ENCODE measurements around the gene OLFM2. TPM values are rescaled to one million over a fixed set of nuclear protein-coding genes. Genes with fewer than 3 reads are reported as not detected.
A peak's percentile ranks its signal among the peaks of the same experiment; 100 is the strongest.
"Not testable (repeated sequence)": the region's sequence is repeated elsewhere in the genome, so short reads cannot be mapped to it uniquely, and the experiment has no call there.

OLFM2 gene
- total RNA-seq, 1 experiment from 2014 or later = 75.6 TPM

GRCh38 chr19:9923440-9923839 is 12.9 kb downstream of the OLFM2 start:
- no peaks in the 10 kb centered on the region for H3K4me1 ChIP-seq (ENCODE audit: insufficient read depth, low read length)
- no peak overlapping the region for H3K18ac ChIP-seq (ENCODE audit: insufficient read length, low read depth, low read length)
- DNase-seq = no peak
- no peaks in the 10 kb centered on the region for H3K27me3 ChIP-seq (ENCODE audit: insufficient read depth, low read length)
- no peak overlapping the region for H2AFZ ChIP-seq (ENCODE audit: low read length)
- Mint-ChIP-seq H3K4me3 (no peak overlapping the region; a peak in 1 of 5 replicates), H3K27me3 (ENCODE audit: low read depth) (no peaks in the 10 kb centered on the region), H3K27ac (peak overlapping the region in 1 of 3 experiments; percentile 15; a peak in 1 of 7 replicates), H3K36me3 (ENCODE audit: insufficient read depth in 1 of 3, low read depth in 3 of 3) (peaks cover 8 to 29% (median 19%) of the 10 kb centered on the region in 3 experiments; a peak in 6 of 7 replicates), H3K4me1 (no peaks in the 10 kb centered on the region), H3K9me3 (no peaks in the 10 kb centered on the region)
- H3K56ac ChIP-seq (ENCODE audit: insufficient read length, low read depth, low read length) = no peak overlapping the region
- no peak overlapping the region for H2BK15ac ChIP-seq (ENCODE audit: low read depth, low read length)
- no peak overlapping the region for H2BK20ac ChIP-seq (ENCODE audit: low read depth, low read length, poor library complexity, severe bottlenecking)
- H3K23ac ChIP-seq (ENCODE audit: insufficient read length, low read depth, low read length) = no peak overlapping the region
- H4K8ac ChIP-seq (replicated peaks; ENCODE audit: insufficient read length, low read depth, low read length) = no peak overlapping the region
- no peak overlapping the region for H4K5ac ChIP-seq (ENCODE audit: insufficient read length, low read depth, low read length)
- TF ChIP-seq CTCF (conservative IDR thresholded peaks at IDR 0.05) = no peak
- no peak overlapping the region for H4K91ac ChIP-seq (ENCODE audit: insufficient read length, low read depth, low read length)
- peaks cover 3% of the 10 kb centered on the region; the same call in 1 of the 2 replicates for H3K79me2 ChIP-seq (ENCODE audit: insufficient read depth, low read length)
- no peaks in the 10 kb centered on the region for H4K20me1 ChIP-seq (ENCODE audit: control insufficient read depth, insufficient read depth, insufficient read length)
- no peak overlapping the region for H2BK5ac ChIP-seq (ENCODE audit: insufficient read length, low read length)
- no peak overlapping the region for H2BK12ac ChIP-seq (ENCODE audit: insufficient read length, low read depth, low read length)
- peaks cover 2% of the 10 kb centered on the region for H3K79me1 ChIP-seq (ENCODE audit: insufficient read depth, low read depth, low read length, poor library complexity, severe bottlenecking)
- H3K9me3 ChIP-seq (ENCODE audit: control insufficient read depth, low read depth, low read length) = no peaks in the 10 kb centered on the region
- no CpG with 5 or more reads among the region's 4 CpGs for WGBS (ENCODE audit: extremely low coverage, insufficient read length, low lambda C conversion rate)
- no peak overlapping the region for H3K27ac ChIP-seq (ENCODE audit: insufficient read length, low read depth, low read length)
- no peak overlapping the region for H3T11ph ChIP-seq (ENCODE audit: low read length)
- no peak overlapping the region for H2AK5ac ChIP-seq (ENCODE audit: insufficient read length, low read length)
- H2BK120ac ChIP-seq (ENCODE audit: low read depth, low read length, poor library complexity, severe bottlenecking) = no peak overlapping the region
- H3K9ac ChIP-seq (ENCODE audit: extremely low read depth, insufficient read length, low read length) = no peak overlapping the region
- no peak overlapping the region for H3K14ac ChIP-seq (ENCODE audit: insufficient read depth, low read length)
- H3K4me2 ChIP-seq (ENCODE audit: insufficient read depth, insufficient read length, low read length) = no peak overlapping the region
- H3K4ac ChIP-seq (ENCODE audit: low read depth, low read length) = no peak overlapping the region
- no peaks in the 10 kb centered on the region for H3K23me2 ChIP-seq (ENCODE audit: insufficient read length, low read depth, low read length, poor library complexity, severe bottlenecking)

- not testable (repeated sequence) for H3K4me1 Mint-ChIP-seq; H2BK12ac ChIP-seq (ENCODE audit: insufficient read length, low read depth, low read length); H3K27ac ChIP-seq (ENCODE audit: insufficient read length, low read depth, low read length); H2BK5ac ChIP-seq (ENCODE audit: insufficient read length, low read length); H3K9me3 ChIP-seq (ENCODE audit: control insufficient read depth, low read depth, low read length); H3K23ac ChIP-seq (ENCODE audit: insufficient read length, low read depth, low read length); H2BK120ac ChIP-seq (ENCODE audit: low read depth, low read length, poor library complexity, severe bottlenecking); H2BK20ac ChIP-seq (ENCODE audit: low read depth, low read length, poor library complexity, severe bottlenecking); H4K5ac ChIP-seq (ENCODE audit: insufficient read length, low read depth, low read length); H3K23me2 ChIP-seq (ENCODE audit: insufficient read length, low read depth, low read length, poor library complexity, severe bottlenecking); H3K9me3 Mint-ChIP-seq; DNase-seq; H3K14ac ChIP-seq (ENCODE audit: insufficient read depth, low read length); H4K8ac ChIP-seq (replicated peaks; ENCODE audit: insufficient read length, low read depth, low read length); H3K56ac ChIP-seq (ENCODE audit: insufficient read length, low read depth, low read length); H3K18ac ChIP-seq (ENCODE audit: insufficient read length, low read depth, low read length); H3K27me3 ChIP-seq (ENCODE audit: insufficient read depth, low read length); H3T11ph ChIP-seq (ENCODE audit: low read length); H4K20me1 ChIP-seq (ENCODE audit: control insufficient read depth, insufficient read depth, insufficient read length); H3K4me2 ChIP-seq (ENCODE audit: insufficient read depth, insufficient read length, low read length); H3K4ac ChIP-seq (ENCODE audit: low read depth, low read length); H3K4me1 ChIP-seq (ENCODE audit: insufficient read depth, low read length); H3K9ac ChIP-seq (ENCODE audit: extremely low read depth, insufficient read length, low read length); H3K79me1 ChIP-seq (ENCODE audit: insufficient read depth, low read depth, low read length, poor library complexity, severe bottlenecking); H2BK15ac ChIP-seq (ENCODE audit: low read depth, low read length); H3K27ac Mint-ChIP-seq; H2AK5ac ChIP-seq (ENCODE audit: insufficient read length, low read length); H2AFZ ChIP-seq (ENCODE audit: low read length); H4K91ac ChIP-seq (ENCODE audit: insufficient read length, low read depth, low read length); H3K79me2 ChIP-seq (ENCODE audit: insufficient read depth, low read length); H3K27me3 Mint-ChIP-seq (ENCODE audit: low read depth); H3K4me3 Mint-ChIP-seq
- peaks cover 8 to 29% (median 19%) of the 10 kb centered on the region in 3 experiments; a peak in 6 of 7 replicates for H3K36me3 Mint-ChIP-seq (ENCODE audit: insufficient read depth in 1 of 3, low read depth in 3 of 3)
- WGBS (ENCODE audit: extremely low coverage, insufficient read length, low lambda C conversion rate) = no CpG with 5 or more reads among the region's 5 CpGs
Measured at GRCh38 chr19:9922782-9923379, 13.4 kb downstream of the OLFM2 start.
